HepG2 (cell line): ENCODE measurements around the gene CRKL. TPM values are rescaled to one million over a fixed set of nuclear protein-coding genes. Genes with fewer than 3 reads are reported as not detected.

Experiments
- AKAP8 ChIP-seq: sonication (generic); formaldehyde crosslinking; IDR thresholded peaks from 2 replicates; pipeline ENCODE4 v1.5.1; 2020; ENCODE audit warnings: mild to moderate bottlenecking, missing genetic modification reagents
- CSRNP2 ChIP-seq: sonication (generic); formaldehyde crosslinking; conservative IDR thresholded peaks from 2 replicates; pipeline ENCODE4 v1.8.0; 2022; ENCODE audit warnings: low read depth, missing genetic modification reagents
- IRF2 ChIP-seq: IDR thresholded peaks from 2 replicates; pipeline ENCODE4 v1.6.1; 2018; ENCODE audit warnings: missing genetic modification reagents, missing compliant biosample characterization
- JUN ChIP-seq: sonication (generic); formaldehyde crosslinking; IDR thresholded peaks from 2 replicates; pipeline ENCODE4 v1.4.0; 2020; ENCODE audit warnings: mild to moderate bottlenecking, missing genetic modification reagents
- JUNB ChIP-seq: sonication (generic); formaldehyde crosslinking; IDR thresholded peaks from 2 replicates; pipeline ENCODE4 v1.8.0; 2022; ENCODE audit warnings: missing genetic modification reagents, mild to moderate bottlenecking, borderline replicate concordance
- KDM1A ChIP-seq: IDR thresholded peaks from 2 replicates; pipeline ENCODE4 v1.6.1; 2016; ENCODE audit warnings: missing compliant biosample characterization
- KMT2B ChIP-seq: IDR thresholded peaks from 2 replicates; pipeline ENCODE4 v1.6.1; 2016; ENCODE audit warnings: missing genetic modification reagents, missing compliant biosample characterization
- MYC ChIP-seq: sonication (generic); formaldehyde crosslinking; IDR thresholded peaks from 2 replicates; pipeline ENCODE4 v1.9.0; 2021; ENCODE audit warnings: missing genetic modification reagents, borderline replicate concordance
- NFE2L1 ChIP-seq: sonication (generic); formaldehyde crosslinking; IDR thresholded peaks from 2 replicates; pipeline ENCODE4 v1.4.0; 2020; ENCODE audit warnings: missing genetic modification reagents, mild to moderate bottlenecking, borderline replicate concordance
- NFIB ChIP-seq: sonication (generic); formaldehyde crosslinking; IDR thresholded peaks from 2 replicates; pipeline ENCODE4 v1.9.0; 2021; ENCODE audit warnings: missing genetic modification reagents, mild to moderate bottlenecking, borderline replicate concordance
- PREB ChIP-seq: sonication (generic); formaldehyde crosslinking; IDR thresholded peaks from 2 replicates; pipeline ENCODE4 v1.4.0; 2020; ENCODE audit warnings: missing genetic modification reagents
- RAD51 ChIP-seq: fragments of 450-650 bp; IDR thresholded peaks from 2 replicates; pipeline ENCODE4 v1.6.1; 2016; ENCODE audit warnings: borderline replicate concordance
- SNRNP70 ChIP-seq: fragments of 200-400 bp; formaldehyde crosslinking; IDR thresholded peaks from 2 replicates; pipeline ENCODE4 v1.6.1; 2017; ENCODE audit warnings: mild to moderate bottlenecking, low read depth, low read length, moderate library complexity
- ZEB1 ChIP-seq: IDR thresholded peaks from 2 replicates; pipeline ENCODE4 v1.6.1; 2012; ENCODE audit warnings: mild to moderate bottlenecking, low read depth, inconsistent platforms; ENCODE audit not compliant: insufficient replicate concordance
- ZNF253 ChIP-seq: sonication (generic); formaldehyde crosslinking; IDR thresholded peaks from 2 replicates; pipeline ENCODE4 v1.8.0; 2022; ENCODE audit warnings: mild to moderate bottlenecking, missing genetic modification reagents, borderline replicate concordance
- ZNF484 ChIP-seq: sonication (generic); formaldehyde crosslinking; IDR thresholded peaks from 2 replicates; pipeline ENCODE4 v1.5.1; 2020; ENCODE audit warnings: mild to moderate bottlenecking, low read depth, missing genetic modification reagents, borderline replicate concordance
- ZNF512B ChIP-seq: sonication (generic); formaldehyde crosslinking; IDR thresholded peaks from 2 replicates; pipeline ENCODE4 v1.5.1; 2020; ENCODE audit warnings: missing genetic modification reagents, mild to moderate bottlenecking, borderline replicate concordance
- ZNF776 ChIP-seq: sonication (generic); formaldehyde crosslinking; IDR thresholded peaks from 2 replicates; pipeline ENCODE4 v1.4.0; 2020; ENCODE audit warnings: mild to moderate bottlenecking, missing genetic modification reagents
- polyA plus RNA-seq, 8 experiments: library from polyadenylated mRNA; depleted of rRNA in 3 of 8; stranded (reverse) in 7 of 8; unstranded in 1 of 8; fragments of >200 nt; fragmentation: Illumina TruSeq in 4 of 8; extraction: Trizol in 4 of 8; gene quantifications; 2 replicates each; pipeline versions ENCODE4 v1.2.1 to v1.2.3, GENCODE V29; 2011 to 2016; ENCODE audit warnings: low read depth in 4 of 8, missing spikeins in 1 of 8, mixed read lengths in 1 of 8; ENCODE audit not compliant: insufficient read depth in 1 of 8
- total RNA-seq, 5 experiments: library from RNA; depleted of rRNA; stranded (reverse); fragments of >200 nt; fragmentation: Illumina TruSeq; extraction: Trizol; gene quantifications; 2 replicates each; pipeline ENCODE4 v1.2.3, GENCODE V29; 2016; ENCODE audit warnings: low read depth in 1 of 5
- TF ChIP-seq, protein P1 (sequence below): sonication (generic); formaldehyde crosslinking; conservative IDR thresholded peaks from 2 replicates; pipeline ENCODE4 v1.8.0; 2022; ENCODE audit warnings: mild to moderate bottlenecking, moderate library complexity, missing genetic modification reagents
- TF ChIP-seq, protein P2 (sequence below): sonication (generic); formaldehyde crosslinking; IDR thresholded peaks from 2 replicates; pipeline ENCODE4 v1.4.0; 2020; ENCODE audit warnings: mild to moderate bottlenecking, missing genetic modification reagents, borderline replicate concordance

Gene CRKL
- total and polyA plus RNA-seq, 2 of the 13 experiments (the other 11 are each of a cell fraction or from before 2014, with no cell fraction given), result 37.4 to 60.6 TPM

DNA sequence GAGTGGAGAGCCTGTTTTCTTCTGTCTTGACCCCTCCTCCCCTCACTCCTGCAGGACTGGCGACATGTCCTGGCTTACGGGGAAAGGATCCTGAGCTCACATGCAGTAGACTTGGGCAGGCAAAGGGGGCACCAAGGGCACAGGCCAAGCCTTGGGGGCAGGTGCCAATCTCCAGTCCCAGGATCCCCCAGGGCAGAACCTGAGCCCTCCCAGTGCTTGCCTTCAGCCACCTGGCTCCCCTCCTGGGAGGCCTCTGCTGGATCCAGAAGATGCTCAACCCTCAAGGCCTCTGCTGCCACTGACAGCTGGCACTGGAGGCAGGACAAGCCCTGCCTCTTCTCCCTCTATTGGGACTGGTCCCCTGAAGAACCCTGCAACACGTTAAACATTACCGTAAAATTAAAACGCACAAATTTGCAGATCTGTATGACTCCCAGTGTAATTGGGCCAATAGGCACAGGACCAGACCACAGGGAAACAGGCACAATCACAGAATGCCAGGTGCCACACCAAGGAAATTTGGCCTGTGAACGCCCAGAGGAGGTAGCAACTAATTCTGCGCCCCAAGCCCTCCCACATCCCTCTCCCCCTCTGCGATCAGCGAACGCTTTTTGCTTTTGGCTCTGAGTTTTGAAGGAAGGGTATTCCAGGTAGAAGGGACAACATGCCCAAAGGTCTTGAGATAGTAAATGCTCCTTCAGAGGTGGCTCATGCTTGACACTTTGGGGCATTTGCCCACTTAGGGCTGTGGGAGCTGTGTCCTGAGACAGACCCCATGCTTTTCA, 63.9 kb downstream of the CRKL start (continued):
- TF ChIP-seq, protein P1, sequence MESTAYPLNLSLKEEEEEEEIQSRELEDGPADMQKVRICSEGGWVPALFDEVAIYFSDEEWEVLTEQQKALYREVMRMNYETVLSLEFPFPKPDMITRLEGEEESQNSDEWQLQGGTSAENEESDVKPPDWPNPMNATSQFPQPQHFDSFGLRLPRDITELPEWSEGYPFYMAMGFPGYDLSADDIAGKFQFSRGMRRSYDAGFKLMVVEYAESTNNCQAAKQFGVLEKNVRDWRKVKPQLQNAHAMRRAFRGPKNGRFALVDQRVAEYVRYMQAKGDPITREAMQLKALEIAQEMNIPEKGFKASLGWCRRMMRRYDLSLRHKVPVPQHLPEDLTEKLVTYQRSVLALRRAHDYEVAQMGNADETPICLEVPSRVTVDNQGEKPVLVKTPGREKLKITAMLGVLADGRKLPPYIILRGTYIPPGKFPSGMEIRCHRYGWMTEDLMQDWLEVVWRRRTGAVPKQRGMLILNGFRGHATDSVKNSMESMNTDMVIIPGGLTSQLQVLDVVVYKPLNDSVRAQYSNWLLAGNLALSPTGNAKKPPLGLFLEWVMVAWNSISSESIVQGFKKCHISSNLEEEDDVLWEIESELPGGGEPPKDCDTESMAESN (CRISPR knock-in tag), result no peak
- TF ChIP-seq ZNF512B (CRISPR knock-in tag) (no peak), NFIB (CRISPR knock-in tag) (no peak), JUNB (CRISPR knock-in tag) (no peak), KMT2B (CRISPR knock-in tag) (no peak), ZNF253 (CRISPR knock-in tag) (no peak), SNRNP70 (no peak), ZNF484 (CRISPR knock-in tag) (no peak), IRF2 (no peak; the same call in 1 of the 2 replicates), AKAP8 (CRISPR knock-in tag) (no peak), CSRNP2 (CRISPR knock-in tag) (no peak), KDM1A (no peak), NFE2L1 (no peak), RAD51 (no peak), MYC (no peak), PREB (CRISPR knock-in tag) (no peak), ZNF776 (CRISPR knock-in tag) (no peak), ZEB1 (no peak), JUN (CRISPR knock-in tag) (no peak)
- TF ChIP-seq, protein P2, sequence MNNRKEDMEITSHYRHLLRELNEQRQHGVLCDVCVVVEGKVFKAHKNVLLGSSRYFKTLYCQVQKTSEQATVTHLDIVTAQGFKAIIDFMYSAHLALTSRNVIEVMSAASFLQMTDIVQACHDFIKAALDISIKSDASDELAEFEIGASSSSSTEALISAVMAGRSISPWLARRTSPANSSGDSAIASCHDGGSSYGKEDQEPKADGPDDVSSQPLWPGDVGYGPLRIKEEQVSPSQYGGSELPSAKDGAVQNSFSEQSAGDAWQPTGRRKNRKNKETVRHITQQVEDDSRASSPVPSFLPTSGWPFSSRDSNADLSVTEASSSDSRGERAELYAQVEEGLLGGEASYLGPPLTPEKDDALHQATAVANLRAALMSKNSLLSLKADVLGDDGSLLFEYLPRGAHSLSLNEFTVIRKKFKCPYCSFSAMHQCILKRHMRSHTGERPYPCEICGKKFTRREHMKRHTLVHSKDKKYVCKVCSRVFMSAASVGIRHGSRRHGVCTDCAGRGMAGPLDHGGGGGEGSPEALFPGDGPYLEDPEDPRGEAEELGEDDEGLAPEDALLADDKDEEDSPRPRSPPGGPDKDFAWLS (CRISPR knock-in tag), result no peak
